ENCODE results near the gene RGMB.
A peak's percentile ranks its signal among the peaks of the same experiment; 100 is the strongest.

Gene RGMB

DNA sequence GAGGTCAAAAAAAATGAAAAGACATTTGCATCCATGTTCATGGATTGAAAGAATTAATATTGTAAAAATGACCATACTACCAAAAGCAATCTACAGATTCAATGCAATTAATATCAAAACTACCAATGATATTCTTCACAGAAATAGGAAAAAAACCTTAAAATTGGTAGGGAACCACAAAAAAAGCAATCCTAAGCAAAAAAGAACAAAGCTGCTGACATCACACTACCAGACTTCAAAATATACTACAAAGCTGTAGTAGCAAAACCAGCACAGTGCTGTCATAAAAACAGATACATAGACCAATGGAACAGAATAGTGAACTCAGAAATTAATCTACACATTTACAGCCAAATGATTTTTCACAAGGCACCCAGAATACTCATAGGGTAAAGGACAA is 34.3 kb downstream of the RGMB start:
- no peaks in the 10 kb centered on the region for H3K27me3 Mint-ChIP-seq

DNA sequence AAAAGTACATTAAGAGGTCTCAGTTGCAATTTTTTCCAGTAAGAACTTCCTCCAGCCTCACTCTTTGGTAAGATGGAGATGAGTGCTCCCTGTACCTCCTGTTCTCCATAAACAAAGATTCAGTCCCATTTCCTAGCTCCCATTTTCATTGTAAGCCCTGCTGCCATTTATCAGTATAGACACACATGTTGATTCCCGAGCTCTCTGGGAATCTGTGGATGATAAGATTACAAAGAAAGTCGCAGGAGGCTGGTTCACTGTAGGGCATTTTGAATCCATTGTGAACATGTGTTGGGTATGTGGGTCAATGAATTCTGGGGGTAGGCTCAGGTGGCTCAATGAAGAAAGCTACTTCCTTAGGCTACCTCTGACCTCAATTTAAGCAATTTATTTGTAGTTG is 36.7 kb downstream of the RGMB start:
- H3K9me3 Mint-ChIP-seq: peaks cover 25% of the 10 kb centered on the region
- no peak overlapping the region for H3K4me3 Mint-ChIP-seq
- no peak overlapping the region for H3K27ac Mint-ChIP-seq
- H3K36me3 Mint-ChIP-seq (ENCODE audit: low read depth): peaks cover 11% of the 10 kb centered on the region
- H3K4me1 Mint-ChIP-seq (ENCODE audit: low read depth): peaks cover 3% of the 10 kb centered on the region
- DNase-seq: no peak
- H3K27me3 Mint-ChIP-seq: no peaks in the 10 kb centered on the region

More for the DNA sequence above, 34.3 kb downstream of the RGMB start:
- Mint-ChIP-seq H3K4me3 (no peak overlapping the region), H3K9me3 (peaks cover 27% of the 10 kb centered on the region), H3K36me3 (ENCODE audit: low read depth) (peaks cover 12% of the 10 kb centered on the region), H3K27ac (no peak overlapping the region), H3K4me1 (ENCODE audit: low read depth) (no peaks in the 10 kb centered on the region)
- no peak for DNase-seq

DNA sequence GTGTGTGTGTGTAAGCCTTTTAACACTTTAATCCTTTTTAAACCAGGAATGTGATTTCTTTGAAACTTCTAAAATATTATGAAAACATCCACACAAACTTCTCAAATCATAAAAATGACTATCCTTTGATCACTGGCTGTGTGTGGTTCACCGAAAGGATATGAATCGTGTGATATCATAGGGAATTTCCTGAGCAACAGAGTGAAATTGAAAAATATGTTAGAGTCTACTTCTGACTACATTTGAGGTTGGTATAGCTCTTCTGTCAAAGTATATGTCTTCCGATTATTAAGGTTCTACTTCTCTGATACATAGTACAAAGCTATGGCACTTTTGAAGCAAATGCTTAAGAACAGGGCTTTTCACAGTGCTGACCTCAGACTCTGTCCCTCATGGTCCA is 40.3 kb downstream of the RGMB start:
- DNase-seq: no peak
- peaks cover 3% of the 10 kb centered on the region for H3K4me1 Mint-ChIP-seq (ENCODE audit: low read depth)
- no peak overlapping the region for H3K27ac Mint-ChIP-seq
- no peak overlapping the region for H3K4me3 Mint-ChIP-seq
- no peaks in the 10 kb centered on the region for H3K36me3 Mint-ChIP-seq (ENCODE audit: low read depth)
- no peaks in the 10 kb centered on the region for H3K9me3 Mint-ChIP-seq
- no peaks in the 10 kb centered on the region for H3K27me3 Mint-ChIP-seq

DNA sequence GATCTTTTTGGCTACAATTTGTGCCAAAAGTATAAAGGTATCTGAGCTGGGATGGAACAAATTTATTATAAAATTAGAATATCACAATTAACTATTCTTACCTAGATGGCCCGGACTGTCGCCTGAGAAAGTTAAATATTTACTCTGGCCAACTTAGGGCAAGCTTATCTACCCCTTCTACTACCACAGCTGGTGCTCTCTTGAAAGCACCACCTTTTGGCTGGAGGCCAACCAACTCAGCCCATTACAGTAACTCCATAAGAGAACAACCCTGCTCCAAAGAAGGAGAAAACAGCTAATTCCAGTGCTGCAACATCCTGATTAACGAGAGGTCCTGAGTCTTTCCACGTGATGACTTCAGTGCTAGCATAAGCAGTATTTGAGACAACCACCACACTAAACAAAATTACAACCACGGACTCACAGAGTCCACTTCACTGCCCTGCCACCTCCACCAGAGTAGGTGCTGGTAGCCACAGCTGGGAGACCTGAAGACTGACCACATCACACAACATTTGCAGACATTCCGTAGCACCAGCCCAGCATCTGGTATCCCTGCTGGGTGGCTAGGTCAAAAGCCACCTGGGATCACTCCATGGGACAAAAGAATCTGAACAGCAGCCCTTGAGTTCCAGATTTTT is 43.2 kb downstream of the RGMB start:
- Mint-ChIP-seq H3K27me3 (no peaks in the 10 kb centered on the region), H3K36me3 (ENCODE audit: low read depth) (no peaks in the 10 kb centered on the region), H3K4me1 (ENCODE audit: low read depth) (peaks cover 3% of the 10 kb centered on the region), H3K4me3 (no peak overlapping the region), H3K9me3 (peaks cover 9% of the 10 kb centered on the region), H3K27ac (no peak overlapping the region)
- no peak for DNase-seq

DNA sequence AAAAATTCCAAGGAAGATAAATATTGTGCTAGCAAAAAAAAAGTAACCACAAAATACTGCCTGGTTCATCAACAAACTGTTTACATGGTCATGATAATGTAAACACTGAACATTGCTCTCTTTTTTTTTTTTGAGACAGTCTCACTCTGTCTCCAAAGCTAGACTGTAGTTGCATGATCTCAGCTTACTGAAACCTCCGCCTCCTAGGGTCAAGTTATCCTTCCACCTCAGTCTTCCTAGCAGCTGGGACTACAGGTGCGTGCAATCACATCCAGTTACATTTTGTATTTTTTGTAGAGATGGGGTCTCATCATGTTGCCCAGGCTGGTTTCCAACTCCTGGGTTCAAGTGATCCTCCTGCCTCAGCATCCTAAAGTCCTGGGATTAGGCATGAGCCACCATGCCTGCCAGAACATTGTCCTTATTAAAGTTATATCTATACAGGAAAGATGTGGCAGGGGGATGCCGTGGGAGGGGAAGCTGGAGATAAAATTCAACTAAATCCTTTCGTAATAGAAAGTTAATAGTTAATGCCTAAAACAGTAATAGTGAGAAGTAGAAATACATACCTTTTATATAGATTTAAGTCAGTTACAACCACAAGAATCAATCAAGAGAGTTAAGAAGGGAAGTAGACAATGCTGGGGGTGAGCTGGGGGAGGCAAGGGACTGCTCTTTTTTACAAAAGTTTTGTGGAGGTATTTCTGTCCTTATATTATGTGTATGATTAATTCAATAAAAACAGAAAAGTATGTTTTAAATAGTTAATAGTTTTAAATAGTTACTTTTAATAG is 52.3 kb downstream of the RGMB start:
- DNase-seq: no peak
- no peak overlapping the region for H3K27ac Mint-ChIP-seq
- H3K4me3 Mint-ChIP-seq: no peak overlapping the region
- H3K27me3 Mint-ChIP-seq: no peaks in the 10 kb centered on the region
- no peaks in the 10 kb centered on the region for H3K4me1 Mint-ChIP-seq (ENCODE audit: low read depth)
- peaks cover 7% of the 10 kb centered on the region for H3K9me3 Mint-ChIP-seq
- H3K36me3 Mint-ChIP-seq (ENCODE audit: low read depth): peaks cover 1% of the 10 kb centered on the region

DNA sequence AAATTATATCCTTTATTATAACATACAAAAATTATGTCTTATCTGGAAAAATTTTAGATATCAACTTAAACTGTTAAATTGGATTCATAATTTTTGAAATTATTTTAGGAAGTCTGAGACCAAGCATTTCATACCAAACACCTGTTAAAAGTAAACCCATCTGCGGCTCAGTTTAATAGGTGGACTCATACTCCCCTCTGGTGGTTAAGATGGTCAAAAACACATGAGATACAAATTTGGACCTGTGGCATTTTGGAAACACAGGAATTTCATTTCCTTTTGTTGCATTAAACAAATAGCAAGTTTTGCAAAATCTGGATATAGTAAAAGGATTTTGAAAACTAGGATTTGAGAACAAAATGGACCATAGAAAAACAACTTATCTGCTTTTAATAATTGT is 53.7 kb downstream of the RGMB start:
- DNase-seq: no peak
- Mint-ChIP-seq H3K4me1 (ENCODE audit: low read depth) (no peaks in the 10 kb centered on the region), H3K9me3 (no peaks in the 10 kb centered on the region), H3K36me3 (ENCODE audit: low read depth) (no peaks in the 10 kb centered on the region), H3K27me3 (no peaks in the 10 kb centered on the region), H3K4me3 (no peak overlapping the region), H3K27ac (no peak overlapping the region)

DNA sequence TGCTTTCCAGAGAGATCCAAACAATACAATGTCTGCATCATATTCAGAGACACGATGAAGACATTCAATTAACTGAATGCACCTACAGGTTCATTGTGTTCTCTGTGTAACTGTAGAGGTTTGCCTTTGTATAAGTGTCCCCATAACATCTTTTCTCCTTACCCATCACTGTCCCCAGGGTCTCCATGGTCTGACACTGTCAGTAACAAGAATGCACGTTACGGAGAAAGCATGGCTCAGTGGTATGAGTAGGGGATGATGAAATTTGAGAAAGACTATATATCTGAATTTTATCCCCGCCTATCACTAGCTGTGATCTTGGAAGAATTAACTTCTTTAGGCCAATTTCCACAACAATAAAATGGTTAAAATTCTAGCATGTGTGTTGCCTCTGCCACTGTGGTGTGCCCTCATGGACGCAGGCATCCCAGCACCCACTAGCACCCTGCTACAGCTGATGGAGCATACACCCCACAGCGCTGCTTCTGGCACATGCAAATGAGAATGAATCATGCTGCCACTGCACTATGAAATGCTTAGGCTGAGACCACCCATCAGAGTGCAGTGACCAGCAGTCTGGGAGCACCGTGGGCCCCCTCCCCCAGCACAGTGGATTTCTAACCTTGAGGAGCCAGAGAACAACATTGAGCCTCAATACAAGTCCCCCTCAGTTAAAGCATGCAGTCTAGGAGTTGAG is 54.3 kb downstream of the RGMB start:
- Mint-ChIP-seq H3K4me3 (no peak overlapping the region), H3K27me3 (no peaks in the 10 kb centered on the region), H3K27ac (no peak overlapping the region), H3K9me3 (no peaks in the 10 kb centered on the region), H3K36me3 (ENCODE audit: low read depth) (no peaks in the 10 kb centered on the region), H3K4me1 (ENCODE audit: low read depth) (no peaks in the 10 kb centered on the region)
- no peak for DNase-seq

DNA sequence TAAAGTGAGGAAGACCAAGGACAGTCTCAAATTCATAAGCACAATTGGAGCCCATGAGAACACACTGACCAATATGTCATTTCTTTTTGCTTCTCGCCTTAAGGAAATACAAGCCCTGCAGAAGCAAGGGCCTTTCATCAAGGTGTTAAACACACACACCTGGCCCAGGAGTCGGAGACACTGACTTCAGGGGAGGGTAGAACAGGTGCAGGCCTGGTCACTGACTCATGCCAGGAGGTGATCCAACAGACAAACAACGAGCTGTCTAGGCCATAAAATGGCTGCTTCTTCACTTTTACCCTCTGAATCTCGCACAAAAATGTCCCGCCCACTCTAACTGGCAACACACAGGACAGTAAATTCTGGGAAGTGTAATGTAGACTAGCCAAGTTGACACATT is 62.7 kb downstream of the RGMB start:
- peaks cover 6% of the 10 kb centered on the region for H3K4me1 Mint-ChIP-seq (ENCODE audit: low read depth)
- no peak overlapping the region for H3K4me3 Mint-ChIP-seq
- no peak overlapping the region for H3K27ac Mint-ChIP-seq
- peaks cover 3% of the 10 kb centered on the region for H3K27me3 Mint-ChIP-seq
- no peak for DNase-seq
- H3K9me3 Mint-ChIP-seq: no peaks in the 10 kb centered on the region
- H3K36me3 Mint-ChIP-seq (ENCODE audit: low read depth): no peaks in the 10 kb centered on the region

DNA sequence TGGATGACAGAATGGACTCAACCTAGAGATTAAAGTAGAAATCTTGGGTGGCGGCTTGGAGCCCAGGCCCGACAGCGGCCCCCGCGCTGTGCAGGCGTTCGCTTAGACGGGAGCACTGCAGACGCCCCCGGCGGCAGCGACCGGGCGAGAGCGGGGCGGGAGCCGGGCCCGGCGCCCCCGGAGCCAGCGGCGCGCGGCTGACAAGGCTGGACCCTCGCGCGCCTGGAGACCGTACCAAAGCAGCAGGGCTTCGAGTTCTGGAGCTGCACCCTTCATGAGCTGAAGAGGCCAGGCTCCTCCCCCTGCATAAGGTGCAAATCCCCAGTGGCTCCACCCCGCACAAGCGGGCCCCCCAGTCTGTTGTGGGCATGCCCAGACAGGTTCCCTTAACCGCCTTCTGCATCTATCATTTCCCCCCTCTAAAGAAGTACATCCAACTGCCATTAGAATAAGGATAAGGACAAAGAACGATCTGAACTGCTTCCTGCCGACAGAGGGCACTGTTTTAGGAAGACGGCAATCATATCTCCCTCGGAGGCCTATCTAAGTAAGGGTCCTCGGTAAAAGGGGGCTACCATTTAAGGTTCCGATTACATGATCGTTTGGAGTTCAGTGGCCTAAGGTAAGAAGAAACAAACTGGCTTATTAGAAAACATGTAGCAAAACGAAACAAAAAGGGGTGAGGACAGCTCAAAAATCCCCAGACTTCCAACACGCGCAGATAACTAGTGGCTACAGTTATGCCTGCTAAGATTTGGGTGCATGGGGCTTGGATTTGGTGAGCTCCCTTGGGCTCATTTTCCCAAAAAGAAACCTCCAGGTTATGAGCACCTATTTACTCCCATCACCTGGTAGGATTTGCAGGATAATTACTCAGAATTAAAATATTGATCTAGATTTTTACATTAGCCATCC is 66.3 kb downstream of the RGMB start:
- H3K36me3 Mint-ChIP-seq (ENCODE audit: low read depth): no peaks in the 10 kb centered on the region
- peaks cover 2% of the 10 kb centered on the region for H3K9me3 Mint-ChIP-seq
- peaks cover 3% of the 10 kb centered on the region for H3K27me3 Mint-ChIP-seq
- peaks cover 6% of the 10 kb centered on the region for H3K4me1 Mint-ChIP-seq (ENCODE audit: low read depth)
- H3K4me3 Mint-ChIP-seq: peak overlapping the region; percentile 54
- H3K27ac Mint-ChIP-seq: no peak overlapping the region
- peak; percentile 37 for DNase-seq

DNA sequence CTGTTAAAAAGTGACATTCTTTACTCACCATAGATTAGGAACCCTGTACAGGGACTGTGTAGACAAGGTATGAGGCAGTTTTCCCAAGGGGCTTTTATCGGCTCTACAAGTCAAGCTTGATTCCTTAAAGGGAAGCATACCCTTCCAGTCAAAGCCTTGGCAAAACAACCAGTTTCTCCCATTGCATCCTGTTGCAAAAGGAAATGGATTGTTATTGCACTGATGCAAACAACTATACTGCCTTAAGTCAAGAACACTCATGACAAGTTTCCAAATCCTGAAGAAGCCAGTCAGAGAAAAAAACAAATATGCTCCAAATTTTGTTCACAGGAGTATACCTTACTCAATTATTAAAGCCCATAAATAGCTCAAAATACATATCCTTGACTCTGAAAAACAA is 67.5 kb downstream of the RGMB start:
- Mint-ChIP-seq H3K36me3 (ENCODE audit: low read depth) (no peaks in the 10 kb centered on the region), H3K27ac (no peak overlapping the region), H3K4me1 (ENCODE audit: low read depth) (peaks cover 6% of the 10 kb centered on the region), H3K9me3 (peaks cover 2% of the 10 kb centered on the region), H3K4me3 (no peak overlapping the region), H3K27me3 (peaks cover 3% of the 10 kb centered on the region)
- DNase-seq: no peak

DNA sequence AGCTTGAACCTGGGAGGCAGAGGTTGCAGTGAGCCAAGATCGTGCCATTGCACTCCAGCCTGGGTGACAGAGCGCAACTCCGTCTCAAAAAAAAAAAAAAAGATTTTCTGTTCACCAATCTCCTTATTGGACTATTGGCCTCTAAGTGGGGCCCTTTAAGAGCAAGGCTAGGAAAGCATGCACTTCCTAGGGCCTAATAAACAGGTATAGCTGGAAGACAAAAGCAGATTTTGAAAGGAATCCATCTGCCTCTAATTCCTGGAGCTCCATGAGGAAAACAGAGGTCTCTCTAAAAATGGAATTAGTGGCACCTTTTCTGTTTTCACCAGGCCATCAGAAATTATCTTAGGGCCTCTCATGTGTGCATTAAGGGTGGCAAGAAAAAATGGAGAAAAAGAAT is 70.0 kb downstream of the RGMB start:
- Mint-ChIP-seq H3K9me3 (peaks cover 2% of the 10 kb centered on the region), H3K27me3 (peaks cover 3% of the 10 kb centered on the region), H3K4me3 (no peak overlapping the region), H3K4me1 (ENCODE audit: low read depth) (peaks cover 6% of the 10 kb centered on the region), H3K36me3 (ENCODE audit: low read depth) (no peaks in the 10 kb centered on the region), H3K27ac (no peak overlapping the region)
- DNase-seq: no peak

DNA sequence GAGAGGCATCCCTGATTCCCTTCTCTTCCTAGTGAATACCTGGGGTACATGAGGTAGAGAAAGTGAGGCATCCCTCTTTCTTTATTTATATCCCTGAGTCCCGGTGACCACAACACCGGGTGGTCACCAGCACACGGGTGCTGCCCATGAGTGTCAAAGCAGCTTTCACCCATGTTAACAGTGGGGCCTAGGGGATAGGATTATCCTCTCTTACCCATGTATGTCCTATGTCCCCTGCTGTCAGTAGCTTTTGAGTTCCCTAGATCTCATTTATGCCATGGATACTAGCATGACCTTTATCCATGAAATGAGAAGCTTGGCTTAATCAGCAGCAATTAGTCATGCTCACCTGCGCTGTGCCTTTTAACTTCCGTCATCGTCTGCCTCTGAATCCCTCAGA is 71.4 kb downstream of the RGMB start:
- Mint-ChIP-seq H3K27ac (no peak overlapping the region), H3K27me3 (peaks cover under 1% of the 10 kb centered on the region), H3K9me3 (peaks cover 2% of the 10 kb centered on the region), H3K36me3 (ENCODE audit: low read depth) (no peaks in the 10 kb centered on the region), H3K4me3 (no peak overlapping the region), H3K4me1 (ENCODE audit: low read depth) (peaks cover under 1% of the 10 kb centered on the region)
- no peak for DNase-seq

DNA sequence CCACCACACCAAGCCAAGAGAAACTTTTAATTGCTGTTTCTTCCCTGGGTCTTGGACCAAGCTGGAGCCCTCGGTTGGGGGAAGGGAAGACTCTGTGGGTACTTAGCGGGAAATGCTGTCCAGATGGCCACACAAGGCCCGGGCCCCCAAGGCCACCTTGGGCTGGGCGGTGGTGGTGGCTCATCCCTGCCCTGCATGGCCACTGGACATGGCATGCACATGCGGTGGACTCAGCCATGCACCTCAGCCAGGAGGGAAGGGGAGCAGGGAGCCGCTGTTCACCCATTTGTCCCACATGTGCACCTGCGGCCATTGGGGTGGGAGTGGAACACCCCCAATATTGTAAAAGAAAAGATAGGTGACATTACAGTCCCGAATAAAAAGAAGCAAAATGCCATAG is 72.4 kb downstream of the RGMB start:
- DNase-seq: no peak
- Mint-ChIP-seq H3K4me1 (ENCODE audit: low read depth) (no peaks in the 10 kb centered on the region), H3K27me3 (no peaks in the 10 kb centered on the region), H3K36me3 (ENCODE audit: low read depth) (no peaks in the 10 kb centered on the region), H3K9me3 (peaks cover 2% of the 10 kb centered on the region), H3K27ac (no peak overlapping the region), H3K4me3 (no peak overlapping the region)
